GM12801 (cell line): ENCODE measurements around the gene MYO16.

Source experiments
- CTCF ChIP-seq: IDR thresholded peaks from one replicate; pipeline ENCODE4 v1.5.1; 2011; ENCODE audit warnings: control low read depth; ENCODE audit not compliant: insufficient read length; ENCODE audit errors: extremely low read depth

Gene MYO16

GRCh38 chr13:109243311-109243951, 614.0 kb downstream of the MYO16 start:
- TF ChIP-seq CTCF = no peak

GRCh38 chr13:109244566-109244965, 615.2 kb downstream of the MYO16 start:
- no peak for TF ChIP-seq CTCF

GRCh38 chr13:109246001-109246400, 616.6 kb downstream of the MYO16 start:
- TF ChIP-seq CTCF = no peak

- no peak for TF ChIP-seq CTCF
These were observed 620.5 kb downstream of the MYO16 start for GRCh38 chr13:109249780-109250528.

- no peak for TF ChIP-seq CTCF
These were observed 622.5 kb downstream of the MYO16 start for GRCh38 chr13:109251956-109252355.

GRCh38 chr13:109253316-109253715, 623.9 kb downstream of the MYO16 start:
- no peak for TF ChIP-seq CTCF

- TF ChIP-seq CTCF = no peak
These were observed 624.9 kb downstream of the MYO16 start for GRCh38 chr13:109254274-109254673.
